GM12878 (cell line): ENCODE data around the gene NGRN. TPM values are rescaled to one million over a fixed set of nuclear protein-coding genes. Genes with fewer than 3 reads are reported as not detected.

Experiments
- ATF7 ChIP-seq: fragments of 450-650 bp; IDR thresholded peaks from 2 replicates; pipeline ENCODE4 v1.6.1; 2016; ENCODE audit warnings: low read depth, mild to moderate bottlenecking
- BHLHE40 ChIP-seq, 2 experiments: fragments of 450-650 bp in 1 of 2; IDR thresholded peaks; 2 replicates each; pipeline ENCODE4 v1.6.1; 2011 to 2017; ENCODE audit warnings: low read depth in 2 of 2, borderline replicate concordance in 1 of 2, improper control_type of control experiment in 1 of 2, low read length in 1 of 2, mild to moderate bottlenecking in 1 of 2
- E4F1 ChIP-seq: fragments of 450-650 bp; IDR thresholded peaks from 2 replicates; pipeline ENCODE4 v1.6.1; 2018; ENCODE audit warnings: borderline replicate concordance, mild to moderate bottlenecking; ENCODE audit not compliant: partially characterized antibody
- JUNB ChIP-seq: IDR thresholded peaks from 2 replicates; pipeline ENCODE4 v1.6.1; 2016; ENCODE audit warnings: antibody characterized with exemption, mild to moderate bottlenecking
- MLLT1 ChIP-seq: fragments of 450-650 bp; IDR thresholded peaks from 2 replicates; pipeline ENCODE4 v1.6.1; 2016; ENCODE audit warnings: mild to moderate bottlenecking
- MXI1 ChIP-seq: fragments of 150-350 bp; IDR thresholded peaks from 2 replicates; pipeline ENCODE4 v1.6.1; 2011; ENCODE audit warnings: low read depth, mild to moderate bottlenecking, inconsistent platforms, low read length, improper control_type of control experiment
- NBN ChIP-seq: fragments of 450-650 bp; IDR thresholded peaks from 2 replicates; pipeline ENCODE4 v1.6.1; 2016
- NFXL1 ChIP-seq: fragments of 450-650 bp; IDR thresholded peaks from 2 replicates; pipeline ENCODE4 v1.6.1; 2017; ENCODE audit warnings: antibody characterized with exemption, mild to moderate bottlenecking, borderline replicate concordance
- NR2C1 ChIP-seq: fragments of 450-650 bp; IDR thresholded peaks from 2 replicates; pipeline ENCODE4 v1.6.1; 2017; ENCODE audit warnings: antibody characterized with exemption, mild to moderate bottlenecking, moderate library complexity
- NR2F1 ChIP-seq: fragments of 450-650 bp; conservative IDR thresholded peaks from 2 replicates; pipeline ENCODE4 v1.6.1; 2017; ENCODE audit warnings: mild to moderate bottlenecking
- RELB ChIP-seq: fragments of 450-650 bp; IDR thresholded peaks from 2 replicates; pipeline ENCODE4 v1.6.1; 2017; ENCODE audit warnings: low read depth, mild to moderate bottlenecking, moderate library complexity
- SPI1 ChIP-seq: IDR thresholded peaks from 2 replicates; pipeline ENCODE4 v1.6.1; 2011; ENCODE audit warnings: low read depth, mild to moderate bottlenecking, low read length, moderate library complexity, borderline replicate concordance; ENCODE audit not compliant: insufficient read depth
- USF1 ChIP-seq: IDR thresholded peaks from 2 replicates; pipeline ENCODE4 v1.6.1; 2011; ENCODE audit warnings: borderline replicate concordance, low read depth, mild to moderate bottlenecking, moderate library complexity, mixed read lengths, low read length; ENCODE audit not compliant: insufficient read depth; ENCODE audit errors: extremely low read length
- YY1 ChIP-seq: IDR thresholded peaks from 2 replicates; pipeline ENCODE4 v1.6.1; 2011; ENCODE audit warnings: low read depth, mild to moderate bottlenecking, low read length
- ZNF687 ChIP-seq: fragments of 450-650 bp; IDR thresholded peaks from 2 replicates; pipeline ENCODE4 v1.6.1; 2017; ENCODE audit warnings: mild to moderate bottlenecking, moderate library complexity
- polyA plus RNA-seq, 11 experiments: library from polyadenylated mRNA; depleted of rRNA in 4 of 11; unstranded in 6 of 11; stranded (reverse) in 5 of 11; fragments of >200 nt; fragmentation: Nextera tagmentation in 4 of 11; fragmentation: Illumina TruSeq in 1 of 11; extraction: Ambion mirVana in 4 of 11; extraction: Trizol in 1 of 11; gene quantifications; 1 replicate in 1 of 11; 2 replicates in 10 of 11; pipeline versions ENCODE4 v1.2.1 to v1.2.3, GENCODE V29; 2011 to 2016; ENCODE audit warnings: inconsistent platforms in 2 of 11, missing spikeins in 2 of 11, low read depth in 1 of 11
- total RNA-seq, 4 experiments: library from RNA; depleted of rRNA in 3 of 4; stranded (reverse); fragments of >200 nt in 3 of 4; fragmentation: Illumina TruSeq in 1 of 4; extraction: Trizol in 1 of 4; gene quantifications; 2 replicates each; pipeline versions ENCODE4 v1.2.1 to v1.2.3, GENCODE V29; 2013 to 2021

The NGRN gene
- total and polyA plus RNA-seq, 10 of the 15 experiments (the other 5 are each of a cell fraction or from before 2014, with no cell fraction given) = 5.8 to 31.3 (median 23.2) TPM

- peak; percentile 71 for TF ChIP-seq ZNF687
- peak; percentile 40 for TF ChIP-seq SPI1
- TF ChIP-seq USF1 = peak; percentile 42
- peak; percentile 4 to 26; a peak in 1 of 4 replicates for TF ChIP-seq BHLHE40 (IDR thresholded peaks at IDR 0.05; ENCODE audit: borderline replicate concordance in 1 of 2, low read depth in 2 of 2, low read length in 1 of 2)
- TF ChIP-seq RELB = no peak; the same call in 1 of the 2 replicates
- peak; percentile 38 for TF ChIP-seq MXI1
- TF ChIP-seq YY1 = 0 out of 2 replicates have a peak, but pooled peaks have one; percentile 56
- TF ChIP-seq JUNB = no peak
- 0 out of 2 replicates have a peak, but pooled peaks have one; percentile 29 for TF ChIP-seq NR2C1
- peak; percentile 45 for TF ChIP-seq NR2F1
- TF ChIP-seq ATF7 = peak; percentile 62; the same call in 1 of the 2 replicates
- no peak for TF ChIP-seq E4F1
- peak; percentile 71; the same call in 1 of the 2 replicates for TF ChIP-seq MLLT1
- TF ChIP-seq NBN = peak; percentile 78
- no peak for TF ChIP-seq NFXL1
Measured at GRCh38 chr15:90231028-90232017, 34.1 kb upstream of the NGRN start (continued).
